Measurements from ENCODE around the gene BAG2. TPM values are rescaled to one million over a fixed set of nuclear protein-coding genes. Genes with fewer than 3 reads are reported as not detected.

BAG2 gene
- total RNA-seq = 4.8 TPM

- peak; percentile 75 for DNase-seq
These were observed at the start of gene BAG2 for GRCh38 chr6:57172136-57173055. BAG2 (plus strand) TSS chr6:57172326; CDS start chr6:57172698, 372 bp downstream.

- DNase-seq = no peak
These were observed 49.0 kb upstream of the BAG2 start for GRCh38 chr6:57123111-57123510.

GRCh38 chr6:57127763-57128162 is 44.4 kb upstream of the BAG2 start:
- DNase-seq = no peak

- DNase-seq = peak; percentile 6
These were observed 41.4 kb upstream of the BAG2 start for GRCh38 chr6:57130661-57131177.

- no peak for DNase-seq
These were observed 37.2 kb upstream of the BAG2 start for GRCh38 chr6:57134954-57135353.

GRCh38 chr6:57135885-57136284 is 36.2 kb upstream of the BAG2 start:
- DNase-seq = peak; percentile 22

- no peak for DNase-seq
These were observed 34.8 kb upstream of the BAG2 start for GRCh38 chr6:57137350-57137749.

- DNase-seq = no peak
These were observed 34.1 kb upstream of the BAG2 start for GRCh38 chr6:57138026-57138425.

- DNase-seq = no peak
These were observed 30.5 kb upstream of the BAG2 start for GRCh38 chr6:57141451-57142177.

- DNase-seq = no peak
These were observed 30.0 kb upstream of the BAG2 start for GRCh38 chr6:57142178-57142525.

GRCh38 chr6:57143690-57144089 is 28.4 kb upstream of the BAG2 start:
- no peak for DNase-seq

- DNase-seq = no peak
These were observed 24.7 kb upstream of the BAG2 start for GRCh38 chr6:57147401-57147800.

- no peak for DNase-seq
These were observed 23.9 kb upstream of the BAG2 start for GRCh38 chr6:57147955-57148858.

GRCh38 chr6:57158658-57159057 is 13.5 kb upstream of the BAG2 start:
- DNase-seq = no peak

- no peak for DNase-seq
These were observed 13.0 kb upstream of the BAG2 start for GRCh38 chr6:57159127-57159526.

- no peak for DNase-seq
These were observed 10.1 kb upstream of the BAG2 start for GRCh38 chr6:57162028-57162427.

GRCh38 chr6:57162516-57162915 is 9.6 kb upstream of the BAG2 start:
- no peak for DNase-seq

GRCh38 chr6:57163956-57164355 is 8.2 kb upstream of the BAG2 start:
- DNase-seq = no peak

- DNase-seq = no peak
These were observed 7.0 kb upstream of the BAG2 start for GRCh38 chr6:57165080-57165479.

- DNase-seq = peak; percentile 16
These were observed 1.1 kb downstream of the BAG2 start for GRCh38 chr6:57173056-57173885.

- DNase-seq = no peak
These were observed 1.9 kb downstream of the BAG2 start for GRCh38 chr6:57173886-57174510.

Data from skin of body (tissue), 2 donors.